Left ventricle myocardium inferior (tissue), 1 donor: ENCODE data around the gene TMEM240. TPM values are rescaled to one million over a fixed set of nuclear protein-coding genes. Genes with fewer than 3 reads are reported as not detected.
"Not testable (repeated sequence)": the region's sequence is repeated elsewhere in the genome, so short reads cannot be mapped to it uniquely, and the experiment has no call there.

Source experiments
- DNase-seq: peaks from one replicate; pipeline ENCODE4 v3.0.0-alpha.2; 2020
- H3K27ac ChIP-seq: fragments of 200-600 bp; replicated peaks from 2 replicates; pipeline ENCODE4 v1.8.0; 2021
- H3K27me3 ChIP-seq: fragments of 200-600 bp; 2 replicates; pipeline ENCODE4 v1.8.0; 2021; ENCODE audit warnings: low read depth
- H3K36me3 ChIP-seq: fragments of 200-600 bp; 2 replicates; pipeline ENCODE4 v1.8.0; 2021
- H3K4me1 ChIP-seq: fragments of 200-600 bp; 2 replicates; pipeline ENCODE4 v1.8.0; 2021
- H3K4me3 ChIP-seq: fragments of 200-600 bp; 2 replicates; pipeline ENCODE4 v1.8.0; 2021; ENCODE audit warnings: mild to moderate bottlenecking, moderate library complexity
- H3K9me3 ChIP-seq: fragments of 200-600 bp; replicated peaks from 2 replicates; pipeline ENCODE4 v1.8.0; 2021
- intact Hi-C: fragments of 100-400 bp; cut with micrococcal nuclease; formaldehyde crosslinking; loops from one replicate; pipeline ENCODE4 v1.11.0; 2022
- total RNA-seq: library from RNA; stranded (reverse); fragmentation: NEBNext Ultra II Directional; extraction: Animal tissue kit (Norgen Biotek cat#: 25700); gene quantifications from one replicate; pipeline ENCODE4 v1.2.1, GENCODE V29; 2021
- TF ChIP-seq, protein P1 (sequence below): fragments of 200-600 bp; IDR thresholded peaks from 2 replicates; pipeline ENCODE4 v1.8.0; 2021; ENCODE audit warnings: antibody characterized with exemption, mild to moderate bottlenecking, borderline replicate concordance
- donor health status: DM: no; HTN: yes; CAD: no; lungs with severe emphysema.

TMEM240 gene
- total RNA-seq, 1 donor from 2014 or later: 7.2 TPM

DNA sequence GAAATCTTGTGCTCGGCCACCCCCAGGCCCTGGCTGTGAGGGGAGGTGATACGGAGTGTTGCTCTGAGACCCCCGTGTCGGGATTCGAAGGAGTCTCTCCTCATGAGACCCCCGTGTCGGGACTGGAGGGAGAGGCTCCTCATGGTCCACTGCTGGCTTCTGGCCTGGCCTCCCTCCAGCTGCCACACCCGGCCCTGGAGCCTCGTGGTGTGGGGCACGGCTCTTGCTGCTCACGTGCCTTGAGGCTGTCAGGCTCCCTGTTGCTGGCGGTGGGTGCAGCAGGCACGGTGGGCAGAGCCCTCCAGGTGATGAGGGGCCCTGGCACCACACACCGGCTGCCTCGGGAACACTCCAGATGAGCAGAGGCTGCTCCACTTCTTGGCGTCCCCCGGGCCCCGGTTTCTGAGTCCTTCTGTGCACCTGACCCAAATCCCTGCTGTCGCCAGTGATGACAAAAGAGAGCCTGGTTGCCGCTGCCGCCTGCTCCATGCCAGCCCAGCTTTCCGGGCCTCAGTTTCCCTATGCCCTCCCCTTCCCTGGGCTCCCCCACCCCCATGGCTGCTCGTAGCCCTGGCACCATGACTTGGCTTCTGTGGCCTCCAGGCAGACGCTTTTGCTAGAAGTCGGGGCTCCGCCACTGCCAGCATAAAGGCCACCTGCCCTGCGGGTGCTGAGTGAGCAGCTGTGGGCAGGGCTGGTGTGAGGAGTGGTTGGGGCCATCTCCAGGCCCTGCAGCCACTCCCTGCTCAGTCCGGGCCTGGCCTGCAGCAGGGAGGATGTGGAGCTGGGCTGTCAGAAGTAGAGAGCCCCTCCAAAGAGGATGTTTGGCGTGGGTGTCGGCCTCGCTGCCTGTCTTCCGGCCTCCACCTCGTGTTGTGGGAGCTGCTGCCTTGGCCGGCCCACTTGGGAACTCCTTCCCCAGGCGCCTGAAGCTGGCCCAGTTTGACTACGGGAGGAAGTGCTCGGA, 11.8 kb downstream of the TMEM240 start:
- no peak overlapping the region for H3K27ac ChIP-seq
- peaks cover 5% of the 10 kb centered on the region for H3K4me1 ChIP-seq
- no peak for DNase-seq
- peaks cover 18% of the 10 kb centered on the region for H3K9me3 ChIP-seq
- no peaks in the 10 kb centered on the region for H3K27me3 ChIP-seq
- peaks cover 62% of the 10 kb centered on the region for H3K36me3 ChIP-seq
- TF ChIP-seq, protein P1, sequence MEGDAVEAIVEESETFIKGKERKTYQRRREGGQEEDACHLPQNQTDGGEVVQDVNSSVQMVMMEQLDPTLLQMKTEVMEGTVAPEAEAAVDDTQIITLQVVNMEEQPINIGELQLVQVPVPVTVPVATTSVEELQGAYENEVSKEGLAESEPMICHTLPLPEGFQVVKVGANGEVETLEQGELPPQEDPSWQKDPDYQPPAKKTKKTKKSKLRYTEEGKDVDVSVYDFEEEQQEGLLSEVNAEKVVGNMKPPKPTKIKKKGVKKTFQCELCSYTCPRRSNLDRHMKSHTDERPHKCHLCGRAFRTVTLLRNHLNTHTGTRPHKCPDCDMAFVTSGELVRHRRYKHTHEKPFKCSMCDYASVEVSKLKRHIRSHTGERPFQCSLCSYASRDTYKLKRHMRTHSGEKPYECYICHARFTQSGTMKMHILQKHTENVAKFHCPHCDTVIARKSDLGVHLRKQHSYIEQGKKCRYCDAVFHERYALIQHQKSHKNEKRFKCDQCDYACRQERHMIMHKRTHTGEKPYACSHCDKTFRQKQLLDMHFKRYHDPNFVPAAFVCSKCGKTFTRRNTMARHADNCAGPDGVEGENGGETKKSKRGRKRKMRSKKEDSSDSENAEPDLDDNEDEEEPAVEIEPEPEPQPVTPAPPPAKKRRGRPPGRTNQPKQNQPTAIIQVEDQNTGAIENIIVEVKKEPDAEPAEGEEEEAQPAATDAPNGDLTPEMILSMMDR: no peak
- intact Hi-C loops: no loop called here
- no peak overlapping the region for H3K4me3 ChIP-seq

DNA sequence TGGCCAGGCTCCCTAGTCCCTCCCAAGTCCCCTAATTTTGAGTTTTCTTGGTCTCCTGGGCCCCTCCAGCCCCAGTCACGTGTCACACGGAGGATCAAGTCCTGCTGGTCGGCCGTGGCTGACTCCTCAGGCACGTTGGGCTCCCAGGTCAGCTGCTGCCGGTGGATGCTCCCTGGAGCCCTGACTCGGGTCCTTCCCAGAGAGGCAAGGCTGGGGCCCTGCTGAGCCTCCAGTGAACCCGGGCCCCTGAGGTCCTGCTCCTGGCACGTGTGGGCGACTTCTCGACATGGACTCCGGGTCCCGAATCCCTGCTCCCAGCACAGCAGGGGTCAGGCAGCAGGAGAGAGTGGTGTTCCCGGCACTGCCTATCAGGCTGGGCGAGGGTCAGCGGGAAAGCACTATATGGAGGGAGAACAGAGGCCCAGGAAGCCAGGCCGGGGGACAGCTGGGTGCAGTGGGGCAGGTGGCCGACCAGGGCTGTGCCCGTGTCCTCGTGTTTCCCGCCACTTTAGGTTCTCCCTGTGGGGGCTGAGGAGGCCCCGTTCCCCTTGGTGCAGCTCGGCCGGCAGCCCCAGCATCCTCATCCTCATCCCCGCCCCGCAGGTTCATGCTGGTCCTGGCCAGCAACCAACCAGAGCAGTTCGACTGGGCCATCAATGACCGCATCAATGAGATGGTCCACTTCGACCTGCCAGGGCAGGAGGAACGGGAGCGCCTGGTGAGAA, 13.2 kb downstream of the TMEM240 start:
- TF ChIP-seq, protein P1: no peak
- H3K36me3 ChIP-seq: peaks cover 68% of the 10 kb centered on the region
- H3K9me3 ChIP-seq: peaks cover 14% of the 10 kb centered on the region

DNA sequence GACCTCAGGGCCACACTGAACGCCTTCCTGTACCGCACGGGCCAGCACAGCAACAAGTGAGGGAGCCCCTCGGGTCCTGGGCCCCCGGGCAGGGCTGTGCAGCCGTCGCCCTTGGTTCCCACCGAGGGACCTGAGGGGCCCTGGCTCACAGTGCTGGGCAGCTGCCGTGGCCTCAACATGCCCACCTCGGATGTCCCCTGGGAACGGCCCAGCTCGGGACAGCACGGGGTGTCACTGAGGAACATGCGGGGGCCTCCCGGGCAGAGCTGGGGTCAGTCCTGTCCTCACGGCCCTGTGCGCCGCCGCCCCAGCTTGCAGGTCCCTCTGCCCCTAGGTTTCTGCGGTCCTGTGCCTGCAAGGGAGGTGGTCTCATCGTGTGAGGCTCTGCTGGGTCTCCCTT, 13.9 kb downstream of the TMEM240 start:
- DNase-seq, H3K9me3 ChIP-seq, H3K4me1 ChIP-seq, H3K4me3 ChIP-seq, intact Hi-C loops, H3K27ac ChIP-seq, H3K27me3 ChIP-seq: not testable (repeated sequence)
- peaks cover 68% of the 10 kb centered on the region for H3K36me3 ChIP-seq

More for the DNA sequence above, 13.2 kb downstream of the TMEM240 start:
- no peak for DNase-seq
- no peak overlapping the region for H3K27ac ChIP-seq
- H3K4me1 ChIP-seq: no peaks in the 10 kb centered on the region
- intact Hi-C loops: no loop called here
- no peaks in the 10 kb centered on the region for H3K27me3 ChIP-seq
- H3K4me3 ChIP-seq: no peak overlapping the region

DNA sequence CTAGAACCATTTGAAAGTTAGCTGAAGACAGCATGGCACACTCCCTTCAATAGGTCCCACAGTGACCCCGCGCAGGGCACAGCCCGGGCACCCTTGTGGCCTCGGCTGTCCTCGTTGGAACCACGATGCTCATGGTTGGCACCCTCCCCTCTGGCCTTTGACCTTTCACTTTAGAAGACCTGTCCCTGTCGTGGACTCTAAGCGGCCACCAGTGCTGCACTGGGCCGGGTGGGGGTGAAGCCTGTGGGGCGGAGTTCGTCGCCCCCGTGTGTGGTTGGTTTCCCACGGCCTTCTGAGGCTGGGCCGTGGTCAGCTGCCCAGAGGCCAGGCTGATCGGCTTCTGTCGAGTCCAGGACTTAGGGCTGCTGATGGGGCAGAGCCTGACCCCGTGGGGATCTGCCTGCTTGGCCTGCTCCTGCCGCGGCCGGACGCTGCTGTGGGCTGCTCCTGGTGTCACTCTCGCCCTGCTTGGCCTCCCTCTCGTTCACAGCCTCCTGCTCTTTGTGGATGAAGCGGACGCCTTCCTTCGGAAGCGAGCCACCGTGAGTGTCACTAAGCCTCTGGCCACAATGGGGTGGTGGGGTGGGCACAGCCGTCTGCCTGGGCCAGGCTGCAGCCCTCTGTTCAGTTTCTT, 15.6 kb downstream of the TMEM240 start:
- DNase-seq, H3K4me3 ChIP-seq, H3K4me1 ChIP-seq, H3K9me3 ChIP-seq, H3K27me3 ChIP-seq, H3K27ac ChIP-seq, intact Hi-C loops: not testable (repeated sequence)
- H3K36me3 ChIP-seq: peaks cover 72% of the 10 kb centered on the region

DNA sequence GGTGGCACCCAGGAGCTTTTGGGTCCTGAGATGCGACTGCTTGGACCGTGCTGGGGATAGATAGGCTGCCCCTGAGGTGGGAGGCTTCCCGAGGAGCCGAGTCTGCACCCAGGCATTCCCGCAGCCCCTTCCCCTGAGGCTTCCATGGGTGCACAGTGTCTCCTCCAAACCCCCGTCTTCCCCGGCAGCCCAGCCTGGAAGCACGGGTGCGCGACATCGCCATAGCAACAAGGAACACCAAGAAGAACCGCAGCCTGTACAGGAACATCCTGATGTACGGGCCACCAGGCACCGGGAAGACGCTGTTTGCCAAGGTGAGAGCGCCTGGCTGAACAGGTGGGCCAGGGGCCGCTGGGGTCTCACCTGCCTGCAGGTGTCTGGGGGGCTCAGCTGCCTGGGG, 16.8 kb downstream of the TMEM240 start:
- H3K4me1 ChIP-seq, H3K27me3 ChIP-seq, H3K4me3 ChIP-seq, intact Hi-C loops, DNase-seq, H3K27ac ChIP-seq, H3K9me3 ChIP-seq: not testable (repeated sequence)
- H3K36me3 ChIP-seq: peaks cover 63% of the 10 kb centered on the region

DNA sequence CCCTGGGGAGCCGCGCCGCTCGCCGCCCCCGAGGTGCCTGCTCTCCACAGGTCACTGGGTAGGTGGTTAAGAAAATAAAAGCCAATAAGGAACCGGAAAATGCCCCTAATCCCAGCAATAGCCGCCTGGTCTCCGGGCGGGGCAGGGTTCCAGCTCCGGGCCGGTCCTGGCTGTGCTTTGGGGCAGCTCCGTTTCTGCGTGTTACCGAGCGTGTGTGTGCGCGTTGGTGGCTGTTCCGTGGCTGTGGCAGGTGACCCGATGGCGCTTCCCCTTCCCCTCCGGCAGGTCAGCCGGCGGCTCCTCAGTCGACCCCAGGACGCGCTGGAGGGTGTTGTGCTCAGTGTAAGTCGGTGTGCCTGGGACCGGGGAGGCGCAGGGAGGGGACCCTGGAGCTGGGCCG, 17.2 kb downstream of the TMEM240 start:
- H3K36me3 ChIP-seq: peaks cover 59% of the 10 kb centered on the region
- H3K9me3 ChIP-seq, H3K4me3 ChIP-seq, DNase-seq, H3K27me3 ChIP-seq, H3K4me1 ChIP-seq, intact Hi-C loops, H3K27ac ChIP-seq: not testable (repeated sequence)

DNA sequence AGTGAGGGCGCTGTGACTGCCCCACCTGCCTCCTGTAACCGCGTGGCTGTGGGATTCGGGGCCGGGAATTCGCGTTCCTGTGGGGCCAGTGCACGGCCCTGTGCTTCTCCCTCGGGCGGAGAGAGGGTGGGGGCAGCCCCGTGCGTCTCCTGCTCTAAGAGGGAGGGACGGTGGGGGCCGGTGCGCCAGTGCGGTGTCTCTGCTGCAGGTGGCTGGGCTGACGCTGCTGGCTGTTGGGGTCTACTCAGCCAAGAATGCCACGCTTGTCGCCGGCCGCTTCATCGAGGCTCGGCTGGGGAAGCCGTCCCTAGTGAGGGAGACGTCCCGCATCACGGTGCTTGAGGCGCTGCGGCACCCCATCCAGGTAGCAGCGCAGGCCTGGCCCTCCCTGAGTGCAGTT, 17.9 kb downstream of the TMEM240 start:
- H3K27ac ChIP-seq, DNase-seq, H3K27me3 ChIP-seq, intact Hi-C loops, H3K4me1 ChIP-seq, H3K9me3 ChIP-seq, H3K4me3 ChIP-seq: not testable (repeated sequence)
- peaks cover 59% of the 10 kb centered on the region for H3K36me3 ChIP-seq
